Lung (tissue), 12 donors: Measurements from ENCODE around the gene MN1. TPM values are rescaled to one million over a fixed set of nuclear protein-coding genes. Genes with fewer than 3 reads are reported as not detected.

ENCODE experiments used
- ATAC-seq: fragments of 200-7000 bp; cut with Tn5 transposase; one replicate; pipeline ENCODE4 v1.9.1; 2020; ENCODE audit warnings: moderate number of reproducible peaks; ENCODE audit not compliant: insufficient read depth, low FRiP score
- DNase-seq, 3 donors: peaks; one replicate each; pipeline ENCODE4 v3.0.0-alpha.2; 2013 to 2017
- H3K27ac ChIP-seq, 2 donors: one replicate each; pipeline ENCODE4 v1.5.1; 2013; ENCODE audit warnings: mild to moderate bottlenecking in 2 of 2, moderate library complexity in 2 of 2, control low read depth in 1 of 2, inconsistent platforms in 1 of 2, low read depth in 1 of 2, low read length in 1 of 2
- H3K27me3 ChIP-seq, 3 donors: one replicate each; pipeline ENCODE4 v1.5.1; 2013; ENCODE audit warnings: low read length in 2 of 3; ENCODE audit not compliant: control insufficient read depth in 3 of 3, insufficient read depth in 3 of 3
- H3K36me3 ChIP-seq, 4 donors: one replicate each; pipeline ENCODE4 v1.5.1; 2013; ENCODE audit warnings: low read length in 4 of 4, mild to moderate bottlenecking in 1 of 4, moderate library complexity in 1 of 4; ENCODE audit not compliant: control insufficient read depth in 4 of 4, insufficient read depth in 4 of 4
- H3K4me1 ChIP-seq, 5 donors: one replicate each; pipeline ENCODE4 v1.5.1; 2013; ENCODE audit warnings: low read length in 5 of 5, mild to moderate bottlenecking in 2 of 5, moderate library complexity in 1 of 5; ENCODE audit not compliant: control insufficient read depth in 5 of 5, insufficient read depth in 5 of 5
- H3K4me3 ChIP-seq: one replicate; pipeline ENCODE4 v1.5.1; 2013; ENCODE audit warnings: mild to moderate bottlenecking, control low read depth, moderate library complexity
- H3K9ac ChIP-seq, 2 donors: one replicate each; pipeline ENCODE4 v1.5.1; 2013; ENCODE audit warnings: low read length in 2 of 2, control low read depth in 1 of 2; ENCODE audit not compliant: insufficient read depth in 1 of 2
- H3K9me3 ChIP-seq, 4 donors: one replicate each; pipeline ENCODE4 v1.5.1; 2013; ENCODE audit warnings: low read length in 3 of 4, mild to moderate bottlenecking in 1 of 4, moderate library complexity in 1 of 4; ENCODE audit not compliant: control insufficient read depth in 4 of 4, insufficient read depth in 3 of 4
- CTCF ChIP-seq: IDR thresholded peaks from 2 replicates; pipeline ENCODE4 v1.5.1; 2012; ENCODE audit warnings: mild to moderate bottlenecking; ENCODE audit errors: control extremely low read depth, extremely low read depth
- WGBS, 2 donors: extraction: QIAGEN DNeasy Blood & Tissue Kit; methylation state at CpG; one replicate each; pipeline ENCODE4 v1.1.7; 2013; 5-methylcytosine and 5-hydroxymethylcytosine counted together
- polyA plus RNA-seq, 2 donors: library from polyadenylated mRNA; stranded (reverse); fragments of 200-250 nt; gene quantifications; one replicate each; pipeline ENCODE4 v1.2.1, GENCODE V29; 2013
- total RNA-seq, 2 donors: library from RNA; depleted of rRNA in 1 of 2; stranded (reverse); fragments of >200 nt in 1 of 2; gene quantifications; one replicate each; pipeline ENCODE4 v1.2.1, GENCODE V29; 2014 to 2021
- donor health status: control.
- donor health status: control.
- donor health status: Bipolar disorder and iron deficiency.
- donor health status: healthy.
- donor health status: DM: yes; HTN: yes; CAD: no.

The MN1 gene
- total and polyA plus RNA-seq, 4 donors = 2.4 to 6.5 (median 3.6) TPM

GRCh38 chr22:27731621-27732020, 69.9 kb downstream of the MN1 start:
- no peaks in the 10 kb centered on the region for H3K27me3 ChIP-seq
- peaks cover 0 to 3% (median 0%) of the 10 kb centered on the region in 5 donors for H3K4me1 ChIP-seq
- 85 to 97% methylated on average over 3 of the region's 3 CpGs for WGBS, 2 donors
- no peaks in the 10 kb centered on the region for H3K36me3 ChIP-seq
- H3K9me3 ChIP-seq = no peaks in the 10 kb centered on the region
- no peak for ATAC-seq
- no peak overlapping the region for H3K27ac ChIP-seq
- TF ChIP-seq CTCF = no peak
- DNase-seq = no peak
- H3K4me3 ChIP-seq = no peak overlapping the region
- no peak overlapping the region for H3K9ac ChIP-seq

DNA sequence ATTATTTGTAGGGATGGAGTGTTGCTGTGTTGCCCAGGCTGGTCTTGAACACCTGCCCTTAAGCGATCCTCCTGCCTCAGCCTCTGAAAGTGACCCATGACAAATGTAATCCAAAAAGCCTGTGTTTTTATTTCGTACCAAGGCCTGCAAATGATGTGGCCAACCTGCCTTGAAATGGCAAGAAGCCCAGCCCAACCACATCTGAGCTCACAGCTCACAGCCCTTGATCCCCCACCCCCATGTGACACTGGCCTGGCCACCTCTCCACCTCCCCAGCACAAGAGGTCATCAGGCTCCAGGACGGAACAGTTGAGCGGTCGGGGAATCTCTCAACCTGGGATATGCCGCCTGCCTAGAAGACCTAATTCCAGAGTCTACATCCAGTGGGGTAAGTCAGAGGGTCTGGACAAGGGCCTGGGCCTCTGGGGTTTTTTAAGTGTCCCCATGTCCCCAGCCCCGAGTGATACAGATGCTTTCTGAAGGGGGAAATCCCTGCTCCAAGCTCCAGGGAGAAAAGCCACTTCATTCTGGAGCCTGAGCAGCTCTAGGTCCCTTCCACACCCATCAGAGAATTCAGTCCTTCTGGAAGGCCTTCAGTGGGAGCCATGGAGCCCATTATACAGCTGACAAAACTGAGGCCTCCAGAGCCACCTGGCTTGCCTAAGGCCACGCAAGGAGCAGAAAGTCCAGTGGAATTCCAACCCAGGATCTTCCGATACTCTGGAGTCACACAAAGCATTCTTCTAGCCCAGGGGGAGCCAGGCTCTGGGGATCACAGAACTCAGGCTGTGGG, 70.7 kb downstream of the MN1 start:
- no peak overlapping the region for H3K27ac ChIP-seq
- peaks cover 0 to 3% (median 0%) of the 10 kb centered on the region in 5 donors for H3K4me1 ChIP-seq
- H3K36me3 ChIP-seq = no peaks in the 10 kb centered on the region
- ATAC-seq = no peak
- H3K4me3 ChIP-seq = no peak overlapping the region
- no peak for DNase-seq
- no peaks in the 10 kb centered on the region for H3K9me3 ChIP-seq
- no peak overlapping the region for H3K9ac ChIP-seq
- no peaks in the 10 kb centered on the region for H3K27me3 ChIP-seq
- WGBS, 2 donors = 89 to 94% methylated on average over 9 of the region's 9 CpGs
- no peak for TF ChIP-seq CTCF

- no peaks in the 10 kb centered on the region for H3K27me3 ChIP-seq
- WGBS, 2 donors = 65 to 72% methylated on average over 4 of the region's 4 CpGs
- H3K9ac ChIP-seq = no peak overlapping the region
- no peaks in the 10 kb centered on the region for H3K36me3 ChIP-seq
- no peak overlapping the region for H3K27ac ChIP-seq
- no peak for TF ChIP-seq CTCF
- no peak for DNase-seq
- no peaks in the 10 kb centered on the region for H3K9me3 ChIP-seq
- peaks cover 0 to 3% (median 0%) of the 10 kb centered on the region in 5 donors for H3K4me1 ChIP-seq
- no peak for ATAC-seq
- H3K4me3 ChIP-seq = no peak overlapping the region
Observed at GRCh38 chr22:27729246-27729645, 72.3 kb downstream of the MN1 start.
